ENCODE data around the gene PIK3C3.

PIK3C3 gene

DNA sequence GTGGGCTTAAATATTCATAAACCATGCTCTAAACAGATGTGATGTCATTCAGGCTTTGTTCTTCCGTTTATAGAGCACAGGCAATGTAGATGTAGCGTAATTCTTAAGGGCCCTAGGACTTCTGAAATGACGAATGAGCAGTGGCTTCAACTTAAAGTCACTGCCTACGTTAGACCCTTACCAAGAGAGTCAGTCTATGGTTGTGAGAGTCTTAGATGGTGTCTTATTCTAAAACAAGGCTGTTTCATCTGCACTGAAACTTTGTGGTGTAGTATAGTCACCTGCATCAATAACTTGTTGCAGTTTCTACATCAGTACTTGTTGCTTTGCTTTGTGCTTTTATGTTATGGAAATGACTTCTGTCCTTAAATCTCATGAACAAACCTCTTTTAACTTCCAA, 56.0 kb downstream of the PIK3C3 start:
- peak; percentile 71 for FAIRE-seq
- DNase-seq (ENCODE audit: insufficient read length, low spot score) = no peak
- TF ChIP-seq, protein P1, sequence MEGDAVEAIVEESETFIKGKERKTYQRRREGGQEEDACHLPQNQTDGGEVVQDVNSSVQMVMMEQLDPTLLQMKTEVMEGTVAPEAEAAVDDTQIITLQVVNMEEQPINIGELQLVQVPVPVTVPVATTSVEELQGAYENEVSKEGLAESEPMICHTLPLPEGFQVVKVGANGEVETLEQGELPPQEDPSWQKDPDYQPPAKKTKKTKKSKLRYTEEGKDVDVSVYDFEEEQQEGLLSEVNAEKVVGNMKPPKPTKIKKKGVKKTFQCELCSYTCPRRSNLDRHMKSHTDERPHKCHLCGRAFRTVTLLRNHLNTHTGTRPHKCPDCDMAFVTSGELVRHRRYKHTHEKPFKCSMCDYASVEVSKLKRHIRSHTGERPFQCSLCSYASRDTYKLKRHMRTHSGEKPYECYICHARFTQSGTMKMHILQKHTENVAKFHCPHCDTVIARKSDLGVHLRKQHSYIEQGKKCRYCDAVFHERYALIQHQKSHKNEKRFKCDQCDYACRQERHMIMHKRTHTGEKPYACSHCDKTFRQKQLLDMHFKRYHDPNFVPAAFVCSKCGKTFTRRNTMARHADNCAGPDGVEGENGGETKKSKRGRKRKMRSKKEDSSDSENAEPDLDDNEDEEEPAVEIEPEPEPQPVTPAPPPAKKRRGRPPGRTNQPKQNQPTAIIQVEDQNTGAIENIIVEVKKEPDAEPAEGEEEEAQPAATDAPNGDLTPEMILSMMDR (IDR thresholded peaks at IDR 0.05; ENCODE audit: insufficient read depth, missing control alignments) = no peak

DNA sequence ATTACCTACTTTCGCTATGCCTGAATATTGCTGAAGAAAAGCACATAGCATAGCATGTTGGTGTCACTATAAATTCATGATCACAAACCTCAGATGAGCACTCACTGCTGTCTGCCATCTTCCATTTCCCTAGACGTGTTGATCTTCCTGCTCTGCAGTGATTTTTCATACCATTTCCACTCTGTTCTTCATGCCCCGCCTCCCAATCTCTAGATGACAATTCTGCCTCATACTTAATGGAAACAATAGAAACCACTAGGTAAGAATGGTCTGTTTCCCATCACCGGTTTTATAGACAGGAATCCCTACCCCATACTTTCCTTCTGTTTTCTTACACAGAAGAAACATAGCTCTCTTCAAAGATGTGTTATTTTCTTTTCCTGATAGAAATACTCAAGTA, 63.8 kb downstream of the PIK3C3 start:
- peak; percentile 61 for FAIRE-seq
- DNase-seq (ENCODE audit: insufficient read length, low spot score) = no peak
- TF ChIP-seq, protein P1 (IDR thresholded peaks at IDR 0.05; ENCODE audit: insufficient read depth, missing control alignments) = no peak

DNA sequence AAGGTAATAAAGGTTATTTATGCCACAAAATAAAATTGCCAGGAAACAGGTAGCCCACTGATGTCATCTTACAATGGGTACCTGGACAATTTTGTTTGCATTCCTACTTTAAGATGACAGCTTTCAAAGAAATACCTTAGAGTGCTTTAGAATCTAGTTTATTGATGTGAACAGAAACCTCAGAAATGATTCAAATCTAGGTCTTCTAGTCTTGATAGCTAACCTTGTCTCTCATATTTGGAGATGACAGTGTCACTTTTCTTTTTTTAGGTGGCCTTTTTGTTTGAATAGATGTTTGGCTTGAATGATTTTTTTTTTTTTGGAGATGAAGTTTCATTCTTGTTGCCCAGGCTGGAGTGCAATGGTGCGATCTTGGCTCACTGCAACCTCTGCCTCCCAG, 69.1 kb downstream of the PIK3C3 start:
- FAIRE-seq = no peak
- TF ChIP-seq, protein P1 (IDR thresholded peaks at IDR 0.05; ENCODE audit: insufficient read depth, missing control alignments) = no peak

DNA sequence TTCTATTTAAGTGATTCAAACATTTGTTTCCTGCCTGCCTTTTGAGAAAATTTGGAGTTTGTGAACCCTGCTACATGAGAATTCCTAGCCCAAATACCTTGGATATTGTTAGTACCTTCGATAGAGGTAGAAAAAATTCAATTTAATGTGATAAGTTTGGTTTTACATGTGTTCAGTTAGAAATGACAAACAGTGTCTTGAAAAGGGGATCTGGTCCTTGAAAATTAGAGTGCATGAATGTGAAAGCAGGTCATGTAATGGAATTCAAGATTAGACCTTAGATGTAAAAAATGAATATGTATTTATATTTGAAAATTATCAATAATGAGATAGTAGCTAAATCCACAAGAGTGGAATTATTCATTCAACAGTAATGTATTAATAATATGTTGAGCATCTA, 70.5 kb downstream of the PIK3C3 start:
- TF ChIP-seq, protein P1 (IDR thresholded peaks at IDR 0.05; ENCODE audit: insufficient read depth, missing control alignments) = no peak
- no peak for DNase-seq (ENCODE audit: insufficient read length, low spot score)
- peak; percentile 29 for FAIRE-seq

More for the DNA sequence above, 69.1 kb downstream of the PIK3C3 start:
- DNase-seq (ENCODE audit: insufficient read length, low spot score) = no peak

DNA sequence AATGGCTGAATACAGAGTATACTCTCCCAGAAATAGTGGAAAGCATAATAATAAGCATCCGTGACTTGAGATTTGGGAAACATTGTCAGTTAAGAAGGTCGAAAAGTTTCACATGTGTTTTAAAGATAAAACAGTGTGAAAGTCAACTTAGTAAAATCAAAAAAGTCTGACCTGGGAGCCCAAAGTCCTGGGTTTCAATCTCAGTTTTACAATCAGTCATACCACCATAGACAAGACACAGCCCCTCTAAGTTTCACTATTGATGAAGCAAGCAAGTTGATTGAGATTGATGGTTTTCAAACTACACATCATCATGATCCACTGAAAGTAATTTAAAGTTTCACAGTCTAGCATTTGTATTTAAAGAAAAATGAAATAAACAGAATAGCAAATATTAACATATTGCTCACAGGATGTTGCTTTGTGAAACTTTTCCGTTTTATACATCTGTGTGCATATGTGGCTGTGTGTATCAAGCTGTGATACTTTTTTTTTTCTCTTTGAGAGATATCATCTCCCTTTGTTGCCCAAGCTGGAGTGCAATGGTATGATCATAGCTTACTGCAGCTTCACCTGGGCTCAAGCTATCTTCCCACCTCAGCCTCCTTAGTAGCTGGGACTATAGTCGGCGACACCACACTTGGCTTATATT, 71.1 kb downstream of the PIK3C3 start:
- FAIRE-seq = peak; percentile 70
- TF ChIP-seq, protein P1 (IDR thresholded peaks at IDR 0.05; ENCODE audit: insufficient read depth, missing control alignments) = no peak
- no peak for DNase-seq (ENCODE audit: insufficient read length, low spot score)

DNA sequence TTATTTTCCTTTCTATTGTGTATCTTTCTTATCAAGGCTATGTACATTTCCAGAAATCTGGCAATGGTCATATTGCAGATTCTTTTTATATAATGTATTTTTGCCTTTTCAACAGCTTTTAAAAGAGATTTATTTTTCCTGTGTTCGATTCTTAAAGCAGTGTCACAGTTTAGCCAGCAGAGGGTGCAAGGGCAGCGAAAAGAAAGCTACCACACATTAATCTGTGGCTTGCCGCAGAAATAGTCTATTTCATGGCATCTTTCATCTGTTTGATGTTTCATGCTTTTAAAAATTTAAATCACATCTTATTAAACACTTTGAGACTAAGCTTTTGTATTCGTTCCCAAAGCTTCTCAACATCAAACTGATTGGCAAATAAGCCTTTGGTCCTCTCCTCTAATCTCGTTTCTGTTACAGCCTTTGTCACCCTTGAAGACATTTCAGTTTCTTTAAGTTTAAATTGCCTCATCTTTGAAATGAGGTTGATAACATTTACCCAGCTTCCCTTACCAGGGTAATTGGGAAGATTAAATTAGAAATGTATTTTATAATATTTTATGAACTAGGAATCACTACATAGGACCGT, 73.3 kb downstream of the PIK3C3 start:
- TF ChIP-seq, protein P1 (IDR thresholded peaks at IDR 0.05; ENCODE audit: insufficient read depth, missing control alignments) = peak; percentile 80
- FAIRE-seq (peak; percentile 96), DNase-seq (ENCODE audit: insufficient read length, low spot score) (no peak)

DNA sequence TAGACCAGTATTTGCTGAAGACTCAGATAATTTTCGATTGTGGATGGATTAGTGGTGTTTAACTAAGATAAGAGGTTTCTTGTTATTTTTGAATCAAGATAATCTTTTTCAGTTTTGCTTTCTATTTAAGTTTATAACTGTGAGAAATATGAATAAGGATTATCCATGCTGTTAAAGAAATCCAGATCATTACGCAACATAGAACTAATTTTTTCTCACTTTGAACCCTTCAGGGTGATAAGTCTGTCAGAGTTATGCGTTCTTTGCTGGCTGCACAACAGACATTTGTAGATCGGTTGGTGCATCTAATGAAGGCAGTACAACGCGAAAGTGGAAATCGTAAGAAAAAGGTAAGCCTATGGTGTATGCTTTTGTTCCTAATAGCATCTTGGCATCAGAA, 74.1 kb downstream of the PIK3C3 start:
- FAIRE-seq (no peak), DNase-seq (ENCODE audit: insufficient read length, low spot score) (no peak)
- TF ChIP-seq, protein P1 (IDR thresholded peaks at IDR 0.05; ENCODE audit: insufficient read depth, missing control alignments) = no peak
